HUES64 (cell line): ENCODE results near the gene SHC1.
A peak's percentile ranks its signal among the peaks of the same experiment; 100 is the strongest.

Source experiments
- H3K27ac ChIP-seq: 2 replicates; pipeline ENCODE4 v1.7.0; 2013; ENCODE audit warnings: low read depth, low read length, inconsistent platforms
- H3K27me3 ChIP-seq: 2 replicates; pipeline ENCODE4 v1.6.1; 2013; ENCODE audit warnings: mild to moderate bottlenecking, low read length; ENCODE audit not compliant: insufficient read depth
- H3K36me3 ChIP-seq: 2 replicates; pipeline ENCODE4 v1.6.1; 2013; ENCODE audit warnings: mild to moderate bottlenecking, low read length; ENCODE audit not compliant: insufficient read depth
- H3K4me1 ChIP-seq: 2 replicates; pipeline ENCODE4 v1.6.1; 2013; ENCODE audit warnings: mild to moderate bottlenecking, low read length, moderate library complexity; ENCODE audit not compliant: insufficient read depth
- H3K4me3 ChIP-seq: 2 replicates; pipeline ENCODE4 v1.5.1; 2013; ENCODE audit warnings: mild to moderate bottlenecking, low read length, moderate library complexity
- H3K9ac ChIP-seq: 2 replicates; pipeline ENCODE4 v1.6.1; 2013; ENCODE audit warnings: mild to moderate bottlenecking, low read depth, low read length
- H3K9me3 ChIP-seq: 2 replicates; pipeline ENCODE4 v1.6.1; 2013; ENCODE audit warnings: low read depth, low read length; ENCODE audit not compliant: insufficient read depth
- WGBS: fragments of 150-250, 120-280 bp; methylation state at CpG from one replicate; pipeline ENCODE4 v1.1.7; 2013; ENCODE audit warnings: missing lambda C conversion rate; 5-methylcytosine and 5-hydroxymethylcytosine counted together

SHC1 gene

DNA sequence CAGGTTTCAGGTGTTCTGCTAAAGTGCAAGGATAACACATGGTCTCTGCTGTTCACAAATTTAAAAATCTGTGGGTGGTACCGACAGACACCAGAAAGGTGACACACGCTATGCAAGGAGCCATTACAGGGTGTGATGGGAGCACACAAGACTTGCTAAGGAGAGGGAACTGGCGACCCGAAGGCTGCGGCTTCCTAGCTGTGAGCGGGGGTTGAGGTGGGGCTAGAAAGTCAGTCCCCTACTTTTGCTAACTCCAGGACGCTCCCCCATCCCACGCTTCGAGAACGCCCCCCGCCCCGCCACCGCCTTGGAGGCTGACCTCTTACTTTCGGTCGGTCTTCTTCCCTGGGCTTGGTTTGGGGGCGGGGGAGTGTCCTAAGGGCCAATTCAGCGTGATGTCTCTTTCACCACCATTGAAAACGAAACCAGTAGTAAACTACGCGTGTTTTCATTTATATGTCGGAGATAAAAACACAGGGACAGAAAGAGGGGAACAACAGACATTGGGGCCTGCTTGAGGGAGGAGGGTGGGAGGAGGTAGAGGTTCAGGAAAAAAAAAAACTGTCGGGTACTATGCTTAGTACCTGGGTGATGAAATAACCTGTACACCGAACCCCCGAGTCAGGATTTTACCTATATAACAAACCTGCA lies 5.0 kb upstream of the SHC1 start:
- Histone ChIP-seq H3K4me3 (peak overlapping the region; percentile 81), H3K9me3 (no peaks in the 10 kb centered on the region), H3K36me3 (peaks cover 26% of the 10 kb centered on the region), H3K27me3 (no peaks in the 10 kb centered on the region), H3K4me1 (peaks cover 25% of the 10 kb centered on the region), H3K9ac (peak overlapping the region; percentile 79), H3K27ac (peak overlapping the region; percentile 100)
- WGBS = under 1% methylated on average over 21 of the region's 24 CpGs

DNA sequence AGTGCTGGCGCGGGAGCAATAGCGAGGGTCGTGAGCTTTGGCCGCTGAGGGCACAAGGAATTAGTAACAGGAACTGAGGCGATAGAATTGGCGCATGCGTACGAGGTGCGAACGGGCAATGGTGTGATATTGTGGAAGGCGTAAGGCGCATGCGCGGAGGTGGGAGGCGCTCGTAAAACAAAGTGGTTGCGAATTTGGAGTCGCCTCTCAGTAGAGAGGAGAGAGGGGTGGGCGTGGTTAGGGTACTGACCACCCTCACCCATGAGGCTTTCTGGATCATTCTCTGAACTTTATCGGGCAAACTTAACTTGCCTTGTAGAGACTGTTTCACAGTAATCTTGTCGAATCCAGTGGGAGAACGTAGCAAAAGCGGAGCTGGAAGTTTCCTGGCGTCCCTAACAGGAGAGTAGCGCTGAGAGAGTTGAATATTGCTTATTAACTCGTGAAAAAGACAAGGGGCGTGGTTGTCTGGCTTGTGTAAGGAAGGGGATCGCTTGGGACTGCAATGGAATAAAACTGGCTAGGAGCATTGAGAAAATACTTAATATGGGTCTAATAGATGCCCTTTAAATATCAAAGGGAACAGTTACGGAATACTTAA lies 4.4 kb upstream of the SHC1 start:
- Histone ChIP-seq H3K4me3 (peak overlapping the region; percentile 81), H3K27ac (peak overlapping the region; percentile 100), H3K27me3 (no peaks in the 10 kb centered on the region), H3K9ac (peak overlapping the region; percentile 79), H3K9me3 (no peaks in the 10 kb centered on the region), H3K4me1 (peaks cover 25% of the 10 kb centered on the region), H3K36me3 (peaks cover 22% of the 10 kb centered on the region)
- WGBS = under 1% methylated on average over 30 of the region's 30 CpGs

DNA sequence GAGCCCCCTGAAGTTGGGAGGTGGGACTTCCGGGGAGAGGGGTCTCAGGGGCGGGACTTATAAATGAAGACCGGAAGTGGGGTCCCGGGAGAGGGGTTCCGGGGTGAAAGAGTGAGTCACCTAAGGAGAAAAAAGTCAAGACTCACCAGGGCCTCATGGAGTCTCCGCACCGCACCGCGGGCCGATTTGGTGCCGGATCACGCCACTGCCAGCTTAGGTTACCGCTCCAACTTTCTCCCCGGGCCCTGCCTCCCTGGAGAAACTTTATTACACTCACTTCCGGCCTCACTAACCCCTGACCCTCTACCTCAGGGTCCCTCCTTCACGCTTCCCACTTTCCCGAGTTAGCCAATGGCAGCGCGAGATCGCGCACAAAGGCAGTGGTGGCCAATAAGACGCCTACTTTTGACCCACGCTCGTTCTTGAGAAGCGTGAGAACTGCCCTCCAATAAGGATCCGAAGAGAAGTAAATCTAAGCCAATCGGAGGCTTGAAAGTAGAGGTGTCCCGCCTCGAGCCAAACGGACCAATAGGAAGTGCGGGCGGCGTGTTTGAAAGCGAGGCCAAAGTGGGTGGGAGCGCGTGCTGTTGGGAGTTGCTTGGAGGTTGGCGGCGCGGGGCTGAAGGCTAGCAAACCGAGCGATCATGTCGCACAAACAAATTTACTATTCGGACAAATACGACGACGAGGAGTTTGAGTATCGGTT lies 3.7 kb upstream of the SHC1 start, which contains the start of gene CKS1B:
Gene CKS1B (plus strand): TSS at position 580 of the 706 bp plus-strand sequence. CDS start 65 bp downstream, at position 645.
- Histone ChIP-seq H3K9me3 (no peaks in the 10 kb centered on the region), H3K4me1 (peaks cover 25% of the 10 kb centered on the region), H3K27me3 (no peaks in the 10 kb centered on the region), H3K4me3 (peak within 1 kb of the TSS; percentile 81), H3K36me3 (peaks cover 16% of the 10 kb centered on the region), H3K27ac (peak within 1 kb of the TSS; percentile 100), H3K9ac (peak within 1 kb of the TSS; percentile 90)
- WGBS = under 1% methylated on average over 47 of the region's 47 CpGs

DNA sequence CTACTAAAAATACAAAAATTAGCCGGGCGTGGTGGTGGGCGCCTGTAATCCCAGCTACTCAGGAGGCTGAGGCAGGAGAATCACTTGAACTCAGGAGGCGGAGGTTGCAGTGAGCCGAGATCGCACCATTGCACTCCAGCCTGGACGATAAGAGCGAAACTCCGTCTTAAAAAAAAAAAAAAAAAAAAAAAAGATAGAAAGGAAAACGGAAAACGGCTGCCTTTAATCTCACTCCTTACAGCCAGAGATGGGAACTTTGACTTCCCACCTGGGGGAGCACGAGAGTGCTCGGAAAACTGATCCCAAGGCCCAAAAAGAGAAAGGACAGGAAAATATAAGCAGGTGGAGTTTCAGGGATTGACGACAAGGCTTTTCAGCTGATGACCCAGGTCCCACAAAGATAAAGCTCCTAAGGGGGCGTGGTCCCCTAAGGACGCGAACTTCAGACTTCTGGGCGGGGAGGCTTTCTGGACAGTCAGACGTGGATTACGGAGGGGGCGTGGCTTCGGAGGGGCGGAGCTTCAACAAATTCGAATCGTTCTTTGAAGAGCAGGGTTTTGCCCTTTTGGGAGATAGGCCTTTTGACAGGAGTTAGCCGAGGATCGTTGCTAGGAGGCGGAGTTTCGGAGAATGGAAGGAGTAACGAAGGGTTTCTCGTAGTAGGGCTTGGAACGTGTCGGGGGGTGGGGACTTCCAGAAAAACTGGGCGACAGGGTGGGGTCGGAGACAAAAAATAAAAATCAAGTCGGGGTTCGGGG lies 3.0 kb upstream of the SHC1 start:
- peaks cover 32% of the 10 kb centered on the region for H3K4me1 ChIP-seq

DNA sequence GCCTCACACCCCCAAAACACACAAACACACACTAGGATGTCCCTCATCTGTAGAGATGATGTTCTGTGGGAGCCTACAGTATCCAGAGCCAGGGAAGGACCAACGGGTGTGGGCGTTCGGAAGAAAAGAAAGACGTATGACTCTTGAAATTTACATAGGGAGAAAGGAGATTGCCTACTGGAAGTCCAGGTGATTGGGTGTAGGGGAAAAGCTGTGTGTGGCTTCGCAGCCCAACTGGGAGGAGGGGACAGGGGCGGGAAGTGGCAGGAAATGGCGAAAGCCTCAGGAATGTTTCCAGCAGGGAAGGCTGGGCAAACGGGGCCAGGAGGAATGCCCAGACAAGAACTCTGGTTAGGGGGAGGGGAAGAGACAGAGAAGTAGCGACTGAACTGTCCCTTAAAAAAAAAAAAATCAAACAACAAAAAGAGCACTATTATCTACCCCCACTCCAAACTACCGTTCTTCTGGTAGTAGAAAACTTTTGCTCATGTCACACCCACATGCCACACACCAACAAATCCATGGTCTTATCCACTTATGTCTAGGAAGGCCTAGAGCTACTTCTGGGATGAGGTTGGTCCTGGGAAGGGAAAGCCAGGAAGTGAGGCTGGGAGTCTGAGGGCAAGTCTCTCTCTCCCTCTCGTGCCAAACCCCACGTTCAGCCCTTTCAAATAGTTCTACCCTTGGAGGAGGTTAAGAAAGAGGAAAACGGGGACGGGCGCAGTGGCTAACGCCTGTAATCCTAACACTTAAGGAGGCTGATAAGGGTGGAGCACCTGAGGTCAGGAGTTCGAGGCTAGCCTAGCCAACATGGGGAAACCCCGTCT lies 2.2 kb upstream of the SHC1 start:
- Histone ChIP-seq H3K9ac (peak overlapping the region; percentile 90), H3K4me3 (peak overlapping the region; percentile 81), H3K4me1 (peaks cover 33% of the 10 kb centered on the region), H3K9me3 (no peaks in the 10 kb centered on the region), H3K27me3 (no peaks in the 10 kb centered on the region), H3K27ac (peak overlapping the region; percentile 100), H3K36me3 (peaks cover 11% of the 10 kb centered on the region)
- 3% methylated on average over 16 of the region's 18 CpGs for WGBS

More for the DNA sequence above, 3.0 kb upstream of the SHC1 start:
- H3K9me3 ChIP-seq = no peaks in the 10 kb centered on the region
- no peaks in the 10 kb centered on the region for H3K27me3 ChIP-seq
- H3K4me3 ChIP-seq = peak overlapping the region; percentile 81
- WGBS = under 1% methylated on average over 31 of the region's 37 CpGs
- H3K27ac ChIP-seq = peak overlapping the region; percentile 100
- peaks cover 11% of the 10 kb centered on the region for H3K36me3 ChIP-seq
- peak overlapping the region; percentile 90 for H3K9ac ChIP-seq

DNA sequence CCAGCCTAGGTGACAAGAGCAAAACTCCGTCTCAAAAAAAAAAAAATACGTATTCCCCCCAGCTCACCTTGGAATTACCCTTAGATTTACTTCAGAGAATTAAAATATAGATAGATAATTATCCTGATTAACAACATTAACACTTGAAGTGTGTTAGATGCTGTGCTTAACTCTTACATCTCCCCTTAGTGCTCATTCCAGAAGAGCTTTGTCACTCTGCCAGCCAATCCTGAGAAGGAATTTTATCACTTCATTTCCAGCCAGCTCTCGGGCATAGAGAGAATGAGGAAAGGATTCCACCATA lies 1.6 kb upstream of the SHC1 start:
- Histone ChIP-seq H3K27ac (peak overlapping the region; percentile 100), H3K4me1 (peaks cover 33% of the 10 kb centered on the region), H3K4me3 (peak overlapping the region; percentile 81), H3K36me3 (peaks cover 13% of the 10 kb centered on the region), H3K9me3 (no peaks in the 10 kb centered on the region), H3K27me3 (no peaks in the 10 kb centered on the region), H3K9ac (peak overlapping the region; percentile 90)
- 22% methylated on average over 2 of the region's 3 CpGs for WGBS

DNA sequence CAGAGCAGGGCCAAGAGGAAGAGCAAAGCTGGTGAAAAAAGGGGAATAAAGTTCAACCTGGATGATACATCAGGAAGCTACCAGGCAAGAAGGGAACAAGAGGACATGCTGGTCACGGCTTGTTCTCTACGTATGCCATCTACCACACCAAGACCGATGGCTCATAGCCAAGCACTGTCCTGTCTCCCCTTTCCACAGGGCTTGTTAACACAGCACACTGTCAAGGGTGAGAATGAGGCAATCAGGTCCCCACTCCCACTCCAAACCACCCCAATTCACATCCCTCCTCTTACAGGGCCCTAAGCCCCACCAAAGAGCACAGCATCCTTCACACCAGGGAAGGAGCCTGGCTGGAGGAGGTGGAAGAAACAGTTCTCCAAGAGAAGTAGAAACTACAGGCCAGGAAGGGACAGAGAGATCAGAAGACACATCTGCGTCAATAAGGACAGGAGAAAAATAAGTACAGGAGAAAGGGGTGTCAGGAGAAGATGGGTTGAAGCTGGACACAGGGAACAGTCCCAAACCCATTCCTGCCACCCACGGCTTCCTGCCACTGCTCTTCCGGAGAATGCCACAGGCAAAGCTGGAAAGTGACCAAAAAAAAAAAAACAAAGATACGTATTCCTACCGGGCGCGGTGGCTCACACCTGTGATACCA lies 923 bp upstream of the SHC1 start:
- 60% methylated on average over 10 of the region's 10 CpGs for WGBS
- no peaks in the 10 kb centered on the region for H3K9me3 ChIP-seq
- H3K4me3 ChIP-seq = peak overlapping the region; percentile 71
- H3K36me3 ChIP-seq = peaks cover 20% of the 10 kb centered on the region
- peaks cover 29% of the 10 kb centered on the region for H3K4me1 ChIP-seq
- H3K27me3 ChIP-seq = no peaks in the 10 kb centered on the region
- H3K27ac ChIP-seq = peak overlapping the region; percentile 100
- H3K9ac ChIP-seq = peak overlapping the region; percentile 73

DNA sequence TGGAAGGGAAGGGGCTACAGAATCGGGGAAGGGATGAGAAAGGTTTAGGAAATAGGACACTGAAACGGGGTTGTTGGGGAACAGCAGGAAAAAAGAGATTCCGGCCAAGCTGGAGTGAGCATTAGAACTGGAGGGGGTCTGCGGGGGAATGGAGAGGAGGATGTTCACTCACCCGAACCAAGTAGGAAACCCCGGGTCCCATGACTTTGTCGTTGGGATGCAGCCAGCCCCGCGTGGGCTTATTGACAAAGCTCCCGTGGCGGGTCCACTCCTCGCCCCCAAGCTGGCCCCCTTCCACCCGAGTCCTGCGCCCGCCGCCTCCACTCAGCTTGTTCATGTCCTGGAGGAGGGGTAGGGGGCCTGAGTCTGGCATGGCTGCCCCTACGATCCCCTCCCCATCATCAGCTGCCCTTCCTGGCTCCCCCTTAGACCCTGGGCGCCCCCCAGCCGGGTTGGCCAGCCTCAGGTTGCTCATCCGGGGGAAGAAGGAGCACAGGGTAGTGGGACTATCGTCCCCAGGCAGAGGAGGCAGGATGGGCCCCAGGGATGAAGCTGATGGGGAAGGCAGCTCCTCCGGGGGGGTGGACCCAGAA lies 591 bp downstream of the SHC1 start:
- Histone ChIP-seq H3K27ac (peak overlapping the region; percentile 100), H3K36me3 (peaks cover 34% of the 10 kb centered on the region), H3K9me3 (no peaks in the 10 kb centered on the region), H3K27me3 (no peaks in the 10 kb centered on the region), H3K4me3 (peak overlapping the region; percentile 71), H3K9ac (peak overlapping the region; percentile 73), H3K4me1 (peaks cover 25% of the 10 kb centered on the region)
- 6% methylated on average over 21 of the region's 22 CpGs for WGBS

DNA sequence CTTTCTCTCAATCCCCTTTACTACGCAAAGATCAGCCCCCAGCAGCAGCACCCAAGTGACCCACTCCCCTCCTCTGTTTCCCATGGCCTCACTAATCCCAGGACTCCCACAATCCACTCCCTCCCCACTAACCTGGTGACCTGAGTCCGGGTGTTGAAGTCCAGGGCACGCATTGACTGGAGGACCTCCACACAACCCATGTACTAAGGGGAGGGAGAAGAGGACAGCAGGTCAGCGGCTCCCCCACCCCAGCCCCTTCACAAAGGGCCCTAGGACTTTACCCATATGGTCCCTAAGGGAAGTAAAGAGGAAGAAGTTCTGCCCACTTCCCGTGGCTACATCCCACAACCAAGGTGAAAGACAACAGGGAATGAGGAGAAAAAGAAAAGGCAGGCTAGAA lies 1.3 kb downstream of the SHC1 start:
- Histone ChIP-seq H3K27ac (no peak overlapping the region), H3K9me3 (no peaks in the 10 kb centered on the region), H3K9ac (peak overlapping the region; percentile 73; the same call in 1 of the 2 replicates), H3K4me1 (peaks cover 25% of the 10 kb centered on the region), H3K36me3 (peaks cover 41% of the 10 kb centered on the region), H3K27me3 (no peaks in the 10 kb centered on the region), H3K4me3 (peak overlapping the region; percentile 71)
- 13% methylated on average over 3 of the region's 5 CpGs for WGBS

DNA sequence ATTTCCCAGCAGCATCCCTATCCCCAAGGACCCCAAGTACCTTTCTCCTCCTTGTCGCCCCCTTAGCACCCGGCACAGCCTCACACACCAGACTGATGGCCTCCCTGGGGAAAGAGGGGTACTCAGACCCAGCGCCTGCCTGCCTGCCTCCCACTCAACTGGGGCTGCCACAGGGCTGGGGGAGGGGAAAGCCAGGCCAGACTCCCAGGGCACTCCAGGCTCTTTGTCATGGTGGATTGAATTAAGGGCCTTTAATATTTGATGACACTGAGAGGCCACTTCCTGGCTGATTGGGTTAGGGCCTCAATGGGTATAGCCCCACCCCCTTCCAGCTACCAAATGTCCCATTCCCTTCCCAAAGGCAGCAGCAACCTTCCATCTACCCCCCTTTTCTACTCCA lies 1.8 kb downstream of the SHC1 start:
- Histone ChIP-seq H3K4me1 (peaks cover 25% of the 10 kb centered on the region), H3K27me3 (no peaks in the 10 kb centered on the region), H3K27ac (no peak overlapping the region), H3K9ac (peak overlapping the region; percentile 73; the same call in 1 of the 2 replicates), H3K4me3 (peak overlapping the region; percentile 71), H3K36me3 (peaks cover 46% of the 10 kb centered on the region), H3K9me3 (no peaks in the 10 kb centered on the region)
- WGBS = 80% methylated on average over 3 of the region's 3 CpGs
